Measurements from ENCODE around the gene STK32B. TPM values are rescaled to one million over a fixed set of nuclear protein-coding genes. Genes with fewer than 3 reads are reported as not detected.

STK32B gene
- total and polyA plus RNA-seq, 2 of the 4 experiments (the other 2 are of a cell fraction), result 5.5 to 6.3 TPM

- Histone ChIP-seq H3K14ac (replicated peaks; ENCODE audit: low read depth, low read length) (no peak overlapping the region), H3K36me3 (ENCODE audit: control insufficient read depth, insufficient read depth, low read length) (no peaks in the 10 kb centered on the region), H4K5ac (ENCODE audit: low read depth, low read length) (no peak overlapping the region), H2AK5ac (ENCODE audit: low read depth, low read length) (no peak overlapping the region), H2BK20ac (ENCODE audit: low read depth, low read length) (no peak overlapping the region), H3K4ac (ENCODE audit: low read depth, low read length) (no peak overlapping the region), H2BK120ac (ENCODE audit: low read depth, low read length) (no peak overlapping the region), H3K4me1 (ENCODE audit: control insufficient read depth, insufficient read depth, low read length) (no peaks in the 10 kb centered on the region), H4K8ac (ENCODE audit: low read depth in 2 of 2, low read length in 2 of 2) (no peak overlapping the region), H3K27me3 (ENCODE audit: control insufficient read depth, insufficient read depth, low read length) (no peaks in the 10 kb centered on the region), H2BK15ac (ENCODE audit: low read depth, low read length) (no peak overlapping the region), H2AFZ (replicated peaks; ENCODE audit: low read length, poor library complexity) (no peak overlapping the region), H3K9me1 (ENCODE audit: insufficient read depth, low read length) (no peaks in the 10 kb centered on the region), H3K9ac (ENCODE audit: low read depth, low read length) (no peak overlapping the region), H2BK5ac (ENCODE audit: low read depth, low read length, poor library complexity, severe bottlenecking) (no peak overlapping the region), H3K9me3 (ENCODE audit: control insufficient read depth, insufficient read depth, low read length) (no peaks in the 10 kb centered on the region), H2AK9ac (replicated peaks; ENCODE audit: low read depth, low read length, poor library complexity) (no peak overlapping the region), H3K27ac (ENCODE audit: insufficient read depth, low read length) (no peak overlapping the region), H3K23ac (ENCODE audit: low read depth, low read length) (no peak overlapping the region), H4K91ac (ENCODE audit: insufficient read depth, low read depth, low read length) (no peak overlapping the region), H3K4me2 (ENCODE audit: low read depth, low read length) (no peak overlapping the region), H3K4me3 (ENCODE audit: insufficient read depth, low read depth, low read length) (no peak overlapping the region), H3K56ac (ENCODE audit: extremely low read depth, insufficient read depth, low read length) (no peak overlapping the region), H3K79me1 (ENCODE audit: low read depth in 1 of 2, low read length in 2 of 2) (peaks cover 0 to 4% of the 10 kb centered on the region in 2 experiments; a peak in 1 of 4 replicates), H3K18ac (ENCODE audit: low read depth, low read length) (no peak overlapping the region), H4K20me1 (ENCODE audit: insufficient read depth, low read length) (no peaks in the 10 kb centered on the region; the same call in 1 of the 2 replicates)
- intact Hi-C loops (cut with micrococcal nuclease), result no loop called here
- POLR2A ChIA-PET (ENCODE audit: unreplicated experiment), result no interaction called here
- dilution Hi-C loops (cut with HindIII; ENCODE audit: low sequenced_read_pairs, unreplicated experiment), result no loop called here
- TF ChIP-seq SMC3 (IDR thresholded peaks at IDR 0.05; ENCODE audit: low read depth, low read length) (no peak), BHLHE40 (IDR thresholded peaks at IDR 0.05; ENCODE audit: low read depth, low read length) (no peak), MXI1 (IDR thresholded peaks at IDR 0.05; ENCODE audit: borderline replicate concordance, low read depth, low read length) (no peak), CHD1 (IDR thresholded peaks at IDR 0.05; ENCODE audit: low read depth, low read length) (no peak), CEBPB (IDR thresholded peaks at IDR 0.05; ENCODE audit: low read depth, low read length) (no peak), FOS (IDR thresholded peaks at IDR 0.05; ENCODE audit: low read depth, low read length) (no peak), ELK1 (IDR thresholded peaks at IDR 0.05; ENCODE audit: borderline replicate concordance, low read depth, low read length) (no peak), NFE2L2 (IDR thresholded peaks at IDR 0.05; ENCODE audit: low read depth, low read length) (no peak), RCOR1 (IDR thresholded peaks at IDR 0.05; ENCODE audit: insufficient replicate concordance, low read length) (no peak), MAZ (IDR thresholded peaks at IDR 0.05; ENCODE audit: borderline replicate concordance, low read depth, low read length) (no peak)
- TF ChIP-seq, protein P1, sequence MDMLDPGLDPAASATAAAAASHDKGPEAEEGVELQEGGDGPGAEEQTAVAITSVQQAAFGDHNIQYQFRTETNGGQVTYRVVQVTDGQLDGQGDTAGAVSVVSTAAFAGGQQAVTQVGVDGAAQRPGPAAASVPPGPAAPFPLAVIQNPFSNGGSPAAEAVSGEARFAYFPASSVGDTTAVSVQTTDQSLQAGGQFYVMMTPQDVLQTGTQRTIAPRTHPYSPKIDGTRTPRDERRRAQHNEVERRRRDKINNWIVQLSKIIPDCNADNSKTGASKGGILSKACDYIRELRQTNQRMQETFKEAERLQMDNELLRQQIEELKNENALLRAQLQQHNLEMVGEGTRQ (IDR thresholded peaks at IDR 0.05; ENCODE audit: low read depth, low read length), result no peak
- in situ Hi-C loops (cut with MboI; ENCODE audit: low sequenced_read_pairs), result no loop called here
- BruUV-seq (replicated peaks), result no TSS peak
- CTCF ChIA-PET, result interaction anchor here (0.6 to 1.4 kb wide), 2 partner anchors 11 to 126 kb away, joined by 3 read pairs; no protein-coding TSS in a partner anchor
- DNase-seq, result no peak
- ATAC-seq (ENCODE audit: low read depth), result no peak
- 71% methylated on average over 4 of the region's 12 CpGs; no CpG with 5 or more reads in 1 of the 2 experiments for WGBS, 2 experiments (ENCODE audit: extremely low coverage in 2 of 2, insufficient read length in 1 of 2)
Observed at GRCh38 chr4:5192678-5193077, 141.4 kb downstream of the STK32B start.
